C4-2B (cell line): ENCODE results near the gene PAM16.

Experiments used
- ZFX ChIP-seq: fragments of 450-650 bp; IDR thresholded peaks from 2 replicates; pipeline ENCODE4 v1.6.1; 2017
- TF ChIP-seq, protein P1 (sequence below): fragments of 450-650 bp; conservative IDR thresholded peaks from 2 replicates; pipeline ENCODE4 v1.5.1; 2017; ENCODE audit warnings: mild to moderate bottlenecking

DNA sequence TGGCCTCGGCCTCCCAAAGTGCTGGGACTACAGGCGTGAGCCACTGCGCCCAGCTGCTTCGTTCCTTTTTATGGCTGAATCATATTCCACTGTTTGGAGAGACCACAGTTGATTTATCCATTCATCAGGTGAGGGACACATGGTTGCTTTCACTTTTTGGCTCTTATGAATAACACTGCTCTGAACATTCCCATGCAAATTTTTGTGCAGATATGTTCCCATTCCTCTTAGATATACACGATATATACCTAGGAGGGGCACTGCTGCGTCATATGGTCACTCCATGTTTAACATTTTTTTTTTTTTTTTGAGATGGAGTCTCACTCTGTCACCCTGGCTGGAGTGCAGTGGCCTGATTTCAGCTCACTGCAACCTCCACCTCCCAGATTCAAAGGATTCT, 49.2 kb downstream of the PAM16 start:
- TF ChIP-seq, protein P1, sequence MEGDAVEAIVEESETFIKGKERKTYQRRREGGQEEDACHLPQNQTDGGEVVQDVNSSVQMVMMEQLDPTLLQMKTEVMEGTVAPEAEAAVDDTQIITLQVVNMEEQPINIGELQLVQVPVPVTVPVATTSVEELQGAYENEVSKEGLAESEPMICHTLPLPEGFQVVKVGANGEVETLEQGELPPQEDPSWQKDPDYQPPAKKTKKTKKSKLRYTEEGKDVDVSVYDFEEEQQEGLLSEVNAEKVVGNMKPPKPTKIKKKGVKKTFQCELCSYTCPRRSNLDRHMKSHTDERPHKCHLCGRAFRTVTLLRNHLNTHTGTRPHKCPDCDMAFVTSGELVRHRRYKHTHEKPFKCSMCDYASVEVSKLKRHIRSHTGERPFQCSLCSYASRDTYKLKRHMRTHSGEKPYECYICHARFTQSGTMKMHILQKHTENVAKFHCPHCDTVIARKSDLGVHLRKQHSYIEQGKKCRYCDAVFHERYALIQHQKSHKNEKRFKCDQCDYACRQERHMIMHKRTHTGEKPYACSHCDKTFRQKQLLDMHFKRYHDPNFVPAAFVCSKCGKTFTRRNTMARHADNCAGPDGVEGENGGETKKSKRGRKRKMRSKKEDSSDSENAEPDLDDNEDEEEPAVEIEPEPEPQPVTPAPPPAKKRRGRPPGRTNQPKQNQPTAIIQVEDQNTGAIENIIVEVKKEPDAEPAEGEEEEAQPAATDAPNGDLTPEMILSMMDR, result no peak
- no peak for TF ChIP-seq ZFX
